CD14-positive monocyte (primary cell): ENCODE results near the gene PTPRU. TPM values are rescaled to one million over a fixed set of nuclear protein-coding genes. Genes with fewer than 3 reads are reported as not detected.

ENCODE experiments used
- DNase-seq, 3 donors: peaks; one replicate each; pipeline ENCODE4 v3.0.0-alpha.2; 2011 to 2022
- H2AFZ ChIP-seq: 2 replicates; pipeline ENCODE4 v1.6.0; 2012; ENCODE audit warnings: mild to moderate bottlenecking, low read depth, low read length, inconsistent platforms; ENCODE audit not compliant: insufficient read depth, poor library complexity, severe bottlenecking
- H3K27ac ChIP-seq, 2 donors: 1 replicate in 1 of 2; 2 replicates in 1 of 2; pipeline ENCODE4 v1.5.1; 2012 to 2013; ENCODE audit warnings: low read length in 2 of 2, control low read depth in 1 of 2, inconsistent platforms in 1 of 2, low read depth in 1 of 2, mild to moderate bottlenecking in 1 of 2
- H3K27me3 ChIP-seq, 2 donors: one replicate each; pipeline versions ENCODE4 v1.6.0 to v1.6.1; 2011 to 2013; ENCODE audit warnings: low read length in 2 of 2; ENCODE audit not compliant: control insufficient read depth in 2 of 2, insufficient read depth in 2 of 2
- H3K36me3 ChIP-seq, 2 donors: replicated peaks in 1 of 2; 1 replicate in 1 of 2; 2 replicates in 1 of 2; pipeline versions ENCODE4 v1.5.1 to v1.6.1; 2012 to 2013; ENCODE audit warnings: low read length in 2 of 2, control low read depth in 1 of 2, inconsistent platforms in 1 of 2, mild to moderate bottlenecking in 1 of 2; ENCODE audit not compliant: insufficient read depth in 2 of 2, control insufficient read depth in 1 of 2
- H3K4me1 ChIP-seq, 2 donors: 1 replicate in 1 of 2; 2 replicates in 1 of 2; pipeline versions ENCODE4 v1.5.1 to v1.6.1; 2012 to 2013; ENCODE audit warnings: low read length in 2 of 2, control low read depth in 1 of 2, inconsistent platforms in 1 of 2, mild to moderate bottlenecking in 1 of 2, moderate library complexity in 1 of 2; ENCODE audit not compliant: insufficient read depth in 2 of 2, control insufficient read depth in 1 of 2
- H3K4me2 ChIP-seq: replicated peaks from 2 replicates; pipeline ENCODE3; 2012; ENCODE audit warnings: low read length, moderate library complexity, mild to moderate bottlenecking; ENCODE audit not compliant: poor library complexity, severe bottlenecking; ENCODE audit errors: extremely low read depth
- H3K4me3 ChIP-seq, 3 experiments: fragments of 200-600 bp in 1 of 3; sonication (generic) in 1 of 3; replicated peaks in 1 of 3; 1 replicate in 2 of 3; 2 replicates in 1 of 3; pipeline ENCODE4 v1.5.1; 2011 to 2013; ENCODE audit warnings: low read length in 3 of 3, mild to moderate bottlenecking in 3 of 3, control low read depth in 2 of 3, low read depth in 2 of 3, inconsistent platforms in 1 of 3, moderate library complexity in 1 of 3
- H3K79me2 ChIP-seq: 2 replicates; pipeline ENCODE4 v1.6.0; 2012; ENCODE audit warnings: mild to moderate bottlenecking, control low read depth, inconsistent platforms, low read length, moderate library complexity; ENCODE audit not compliant: insufficient read depth
- H3K9ac ChIP-seq: 2 replicates; pipeline ENCODE4 v1.6.0; 2017; ENCODE audit warnings: low read length, mild to moderate bottlenecking; ENCODE audit not compliant: insufficient read depth, poor library complexity, severe bottlenecking
- H3K9me3 ChIP-seq, 2 donors: replicated peaks in 1 of 2; 1 replicate in 1 of 2; 2 replicates in 1 of 2; pipeline versions ENCODE4 v1.5.1 to v1.6.1; 2012 to 2013; ENCODE audit warnings: low read length in 2 of 2, control low read depth in 1 of 2; ENCODE audit not compliant: control insufficient read depth in 1 of 2, insufficient read depth in 1 of 2
- H4K20me1 ChIP-seq: 2 replicates; pipeline ENCODE4 v1.6.0; 2012; ENCODE audit warnings: mild to moderate bottlenecking, low read length, control low read depth, moderate library complexity; ENCODE audit not compliant: insufficient read depth
- H3K27ac Mint-ChIP-seq, 7 donors: one replicate each; pipeline ENCODE4 v1.8.0; 2020; ENCODE audit warnings: mild to moderate bottlenecking in 7 of 7, mixed read lengths in 7 of 7, moderate library complexity in 6 of 7, inconsistent platforms in 2 of 7
- H3K27me3 Mint-ChIP-seq, 3 donors: one replicate each; pipeline ENCODE4 v1.8.0; 2021 to 2022; ENCODE audit warnings: low read depth in 3 of 3, mild to moderate bottlenecking in 3 of 3, mixed read lengths in 3 of 3, moderate library complexity in 3 of 3, inconsistent platforms in 1 of 3
- H3K36me3 Mint-ChIP-seq, 2 donors: one replicate each; pipeline ENCODE4 v1.8.0; 2020; ENCODE audit warnings: mixed read lengths in 2 of 2, inconsistent platforms in 1 of 2, mild to moderate bottlenecking in 1 of 2
- H3K4me1 Mint-ChIP-seq: one replicate; pipeline ENCODE4 v1.8.0; 2020; ENCODE audit warnings: mild to moderate bottlenecking, mixed read lengths
- H3K4me3 Mint-ChIP-seq, 2 donors: one replicate each; pipeline ENCODE4 v1.8.0; 2020; ENCODE audit warnings: mild to moderate bottlenecking in 2 of 2, mixed read lengths in 2 of 2, moderate library complexity in 1 of 2
- H3K9me3 Mint-ChIP-seq, 7 donors: one replicate each; pipeline ENCODE4 v1.8.0; 2020 to 2022; ENCODE audit warnings: mixed read lengths in 7 of 7, mild to moderate bottlenecking in 6 of 7, moderate library complexity in 6 of 7, inconsistent platforms in 2 of 7
- CTCF ChIP-seq: fragments of 200-600 bp; IDR thresholded peaks from one replicate; pipeline ENCODE4 v1.8.0; 2022; ENCODE audit warnings: antibody characterized with exemption, mild to moderate bottlenecking
- WGBS: methylation state at CpG from one replicate; pipeline ENCODE4 v1.1.5; 2013; ENCODE audit warnings: missing lambda C conversion rate; ENCODE audit not compliant: insufficient coverage; 5-methylcytosine and 5-hydroxymethylcytosine counted together
- intact Hi-C, 2 donors: fragments of 100-400 bp; cut with micrococcal nuclease; formaldehyde crosslinking; loops; one replicate each; pipeline versions ENCODE4 v1.15.0 to v1.15.1; 2023
- polyA plus RNA-seq, 3 donors: library from polyadenylated mRNA; depleted of rRNA in 1 of 3; unstranded in 2 of 3; stranded (reverse) in 1 of 3; fragments of 300-500 nt in 2 of 3; fragments of >200 nt in 1 of 3; fragmentation: Illumina TruSeq in 2 of 3; gene quantifications; 1 replicate in 2 of 3; 2 replicates in 1 of 3; pipeline ENCODE4 v1.2.3, GENCODE V29; 2012 to 2021

PTPRU gene
- polyA plus RNA-seq, 3 donors: 0.42 to 1.4 TPM; not detected in 1

- DNase-seq: no peak
- Mint-ChIP-seq H3K4me3 (no peak overlapping the region), H3K9me3 (no peaks in the 10 kb centered on the region), H3K4me1 (no peaks in the 10 kb centered on the region), H3K27ac (no peak overlapping the region), H3K36me3 (no peaks in the 10 kb centered on the region), H3K27me3 (peaks cover under 1 to 5% (median 5%) of the 10 kb centered on the region in 3 donors)
- Histone ChIP-seq H2AFZ (no peak overlapping the region), H3K27me3 (no peaks in the 10 kb centered on the region), H3K27ac (no peak overlapping the region), H3K4me3 (no peak overlapping the region), H3K4me2 (no peak overlapping the region), H3K9me3 (no peaks in the 10 kb centered on the region), H3K4me1 (no peaks in the 10 kb centered on the region), H3K9ac (no peak overlapping the region), H3K79me2 (no peaks in the 10 kb centered on the region), H4K20me1 (no peaks in the 10 kb centered on the region), H3K36me3 (no peaks in the 10 kb centered on the region)
- intact Hi-C loops: no loop called here
- TF ChIP-seq CTCF: no peak
- WGBS: 94% methylated on average over 13 of the region's 30 CpGs
Measured at GRCh38 chr1:29317063-29317915, 81.0 kb downstream of the PTPRU start.

GRCh38 chr1:29317916-29318530, 81.7 kb downstream of the PTPRU start:
- H3K9me3 Mint-ChIP-seq: no peaks in the 10 kb centered on the region
- H3K4me1 Mint-ChIP-seq: no peaks in the 10 kb centered on the region
- Histone ChIP-seq H3K9me3 (no peaks in the 10 kb centered on the region), H3K36me3 (no peaks in the 10 kb centered on the region), H3K4me2 (no peak overlapping the region), H3K27me3 (no peaks in the 10 kb centered on the region), H3K4me3 (no peak overlapping the region), H2AFZ (no peak overlapping the region), H3K27ac (no peak overlapping the region), H3K4me1 (no peaks in the 10 kb centered on the region), H3K9ac (no peak overlapping the region), H3K79me2 (no peaks in the 10 kb centered on the region), H4K20me1 (no peaks in the 10 kb centered on the region)
- DNase-seq: no peak
- WGBS: 92% methylated on average over 3 of the region's 5 CpGs
- no peak overlapping the region for H3K27ac Mint-ChIP-seq
- H3K4me3 Mint-ChIP-seq: no peak overlapping the region
- peaks cover 3 to 9% (median 6%) of the 10 kb centered on the region in 3 donors for H3K27me3 Mint-ChIP-seq
- intact Hi-C loops: no loop called here
- TF ChIP-seq CTCF: no peak
- no peaks in the 10 kb centered on the region for H3K36me3 Mint-ChIP-seq
